Activated CD8-positive, alpha-beta memory T cell treated with anti-CD3 and anti-CD28 coated beads for 1 hour (primary cell): ENCODE results near the gene CCSER1.
"Not testable (repeated sequence)": the region's sequence is repeated elsewhere in the genome, so short reads cannot be mapped to it uniquely, and the experiment has no call there.

Experiments used
- DNase-seq, 2 donors: peaks; one replicate each; pipeline ENCODE4 v3.0.0-alpha.2; 2020; ENCODE audit warnings: low read depth in 1 of 2; ENCODE audit errors: extremely low read depth in 1 of 2

Gene CCSER1

DNA sequence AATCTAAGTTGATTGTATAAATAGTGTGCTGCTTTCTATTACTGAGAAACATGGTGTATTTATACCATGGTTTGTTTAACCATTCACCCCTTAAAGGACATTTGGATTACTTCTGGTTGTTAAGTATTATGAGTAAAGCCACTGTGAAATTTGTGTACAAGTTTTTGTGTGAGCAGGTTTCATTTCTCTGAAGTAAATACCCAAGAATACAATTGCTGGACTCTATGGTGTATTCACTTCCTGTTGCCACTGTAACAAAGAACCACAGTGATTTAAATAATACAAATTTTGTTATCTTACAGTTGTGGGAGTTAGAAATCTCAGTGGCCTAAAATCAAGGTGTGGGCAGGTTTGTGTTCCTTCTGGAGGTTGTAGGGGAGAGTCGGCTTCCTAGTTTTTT, 869.6 kb downstream of the CCSER1 start:
- DNase-seq, result no peak

DNA sequence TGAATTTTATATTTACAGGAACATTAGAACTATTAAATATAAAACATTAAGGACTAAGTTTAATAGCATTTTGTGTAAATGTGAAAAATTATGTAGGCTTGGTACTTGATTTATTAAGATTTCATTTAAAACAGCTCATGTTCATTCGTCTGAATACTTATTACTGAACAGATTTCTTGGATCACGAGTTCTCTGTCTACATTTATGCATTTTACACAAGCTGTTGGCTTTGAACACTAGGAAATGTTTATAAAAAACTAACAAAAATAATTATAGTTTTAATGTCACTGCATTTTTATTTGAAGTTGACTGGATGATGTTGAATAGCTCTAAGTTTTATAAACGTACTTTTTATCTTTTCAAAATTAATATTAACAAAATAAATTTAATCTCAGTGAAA, 888.7 kb downstream of the CCSER1 start:
- DNase-seq, result no peak

- no peak for DNase-seq
These were observed 892.3 kb downstream of the CCSER1 start for GRCh38 chr4:91019513-91019912.

DNA sequence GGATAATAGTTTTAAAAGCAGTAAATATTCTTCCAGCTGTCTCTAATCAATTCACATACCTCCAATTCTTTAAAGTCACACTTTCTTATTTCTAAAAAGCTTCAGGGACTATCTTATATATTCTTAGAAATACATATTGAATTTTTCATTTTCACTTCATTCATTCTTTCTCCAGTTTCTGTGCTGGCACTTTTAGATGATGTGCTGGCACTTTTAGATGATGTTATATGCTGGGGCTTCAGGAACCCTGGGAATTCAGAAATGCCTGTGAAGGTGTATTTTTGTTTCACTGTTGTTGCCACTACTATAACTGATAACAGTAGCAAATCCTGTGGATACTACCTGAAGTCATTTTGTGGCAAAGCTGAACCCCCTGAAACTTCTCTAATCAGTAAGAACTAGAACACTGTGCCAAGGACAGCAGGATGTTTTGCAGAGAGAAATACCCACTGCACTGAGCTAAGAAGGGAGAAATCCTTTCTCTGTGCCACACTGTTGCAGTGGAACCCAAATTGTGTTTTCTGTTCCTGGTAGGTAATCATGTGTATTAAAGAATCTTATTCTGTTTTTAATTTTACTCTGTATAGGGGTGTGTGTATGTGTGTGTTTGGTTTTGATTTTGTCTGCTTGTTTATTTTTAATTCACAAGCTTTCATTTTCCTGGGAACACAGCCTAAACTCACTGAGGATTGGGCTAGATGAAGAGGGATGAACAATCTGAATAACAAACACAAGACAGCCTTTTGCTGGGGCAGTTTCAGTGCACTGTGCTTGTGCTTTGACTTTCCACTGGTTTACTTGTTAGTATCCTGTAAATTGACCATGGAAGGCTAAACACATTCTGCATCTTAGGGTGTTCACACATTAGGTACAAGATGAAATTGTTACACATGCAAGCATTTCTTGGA, 898.3 kb downstream of the CCSER1 start:
- DNase-seq, result no peak

DNA sequence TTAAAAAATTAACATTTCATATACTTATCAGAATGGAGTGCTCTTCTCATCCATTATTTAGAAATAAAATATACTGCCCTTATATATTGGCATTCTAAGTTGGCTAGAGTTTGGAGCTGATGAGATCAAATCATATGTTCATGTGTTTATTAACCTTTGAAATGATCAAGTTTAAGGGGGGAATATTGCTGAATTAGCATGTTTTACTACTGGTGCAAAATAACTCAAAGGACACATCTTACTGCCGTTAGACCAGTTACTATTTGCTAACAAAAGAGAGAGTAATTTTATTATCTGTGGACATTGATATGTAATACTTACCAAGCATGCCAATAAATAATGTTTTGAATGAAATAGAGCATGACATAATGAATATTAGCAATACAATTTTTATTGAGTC, 901.0 kb downstream of the CCSER1 start:
- DNase-seq, result no peak

- DNase-seq, result no peak
These were observed 904.6 kb downstream of the CCSER1 start for GRCh38 chr4:91031761-91032160.

- no peak for DNase-seq
These were observed 905.7 kb downstream of the CCSER1 start for GRCh38 chr4:91032725-91033445.

GRCh38 chr4:91035276-91035675, 908.1 kb downstream of the CCSER1 start:
- no peak for DNase-seq

DNA sequence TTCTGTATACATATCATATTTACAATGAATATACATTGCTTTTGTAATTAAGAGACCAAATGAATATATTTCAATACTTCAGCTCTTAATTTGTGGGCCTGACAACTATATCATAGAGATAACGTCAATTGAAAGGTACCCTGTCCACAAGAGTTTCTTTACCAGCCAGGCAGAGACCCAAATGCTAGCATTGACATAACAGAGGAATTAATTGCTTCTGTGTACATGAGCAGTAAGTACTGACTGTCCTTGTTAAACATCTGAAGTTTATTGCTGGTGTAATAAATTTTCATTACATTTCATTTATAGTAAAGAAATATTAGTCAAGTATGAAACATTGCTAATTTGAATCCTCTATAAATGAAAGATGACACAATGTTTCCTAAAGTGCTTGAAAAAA, 910.8 kb downstream of the CCSER1 start:
- DNase-seq, result no peak

DNA sequence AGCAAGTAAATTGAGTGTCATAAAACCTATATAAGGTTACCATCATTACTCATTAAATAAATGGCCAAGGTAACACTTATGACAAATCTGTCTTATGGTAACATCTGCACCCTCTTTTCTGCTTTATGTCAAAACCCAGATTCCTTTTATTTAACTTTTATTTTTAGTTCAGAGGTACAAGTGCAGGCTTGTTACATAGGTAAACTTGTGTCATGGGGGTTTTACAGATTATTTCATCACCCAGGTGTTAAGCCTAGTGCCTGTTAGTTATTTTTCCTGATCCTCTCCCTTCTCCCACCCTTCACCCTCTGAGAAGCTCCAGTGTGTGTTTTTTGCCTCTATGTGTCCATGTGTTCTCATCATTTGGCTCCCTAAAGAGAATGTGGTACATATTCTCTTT, 930.7 kb downstream of the CCSER1 start:
- no peak for DNase-seq

DNA sequence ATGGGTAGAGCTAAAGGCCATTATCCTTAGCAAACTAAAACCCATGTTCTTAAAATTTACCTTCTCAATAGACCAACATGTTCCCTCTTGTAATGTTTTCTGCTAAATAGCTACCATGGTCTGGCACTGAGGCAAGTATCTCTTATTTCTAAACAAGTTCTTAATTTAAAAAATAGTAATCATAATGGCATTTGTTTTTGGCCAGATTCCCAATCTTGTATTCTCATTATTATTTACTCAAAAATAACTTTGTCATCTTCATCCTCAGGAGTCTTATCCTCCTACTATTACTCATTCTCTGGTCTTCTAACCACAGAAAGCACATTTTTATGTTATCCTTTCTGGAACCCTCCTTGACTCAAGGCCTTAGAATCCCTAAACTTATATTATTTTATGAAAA, 931.2 kb downstream of the CCSER1 start:
- no peak for DNase-seq

GRCh38 chr4:91064157-91064853, 937.1 kb downstream of the CCSER1 start:
- DNase-seq, result no peak

GRCh38 chr4:91065117-91065516, 937.9 kb downstream of the CCSER1 start:
- no peak for DNase-seq

GRCh38 chr4:91070736-91071135, 943.5 kb downstream of the CCSER1 start:
- DNase-seq, result no peak

- no peak for DNase-seq
These were observed 949.0 kb downstream of the CCSER1 start for GRCh38 chr4:91076147-91076546.

GRCh38 chr4:91085961-91086360, 958.8 kb downstream of the CCSER1 start:
- no peak for DNase-seq

DNA sequence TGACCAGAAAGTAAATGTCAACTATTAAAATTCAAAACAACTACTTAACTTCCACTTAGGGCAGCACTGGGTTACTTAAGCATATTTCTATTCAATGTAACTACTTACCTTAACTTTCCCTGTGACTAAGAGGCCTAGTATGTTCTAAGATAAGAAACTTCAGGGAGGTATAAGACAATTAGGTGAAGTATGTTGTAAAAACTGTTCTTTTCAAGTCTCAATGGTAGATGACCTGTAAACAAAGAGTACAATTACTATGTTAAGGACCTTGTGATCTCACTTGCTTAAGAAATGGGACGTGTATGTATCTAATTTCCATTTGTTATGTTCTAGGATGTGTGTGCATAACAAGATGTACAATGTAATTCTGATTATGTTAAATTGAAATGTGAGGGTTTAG, 960.5 kb downstream of the CCSER1 start:
- no peak for DNase-seq

DNA sequence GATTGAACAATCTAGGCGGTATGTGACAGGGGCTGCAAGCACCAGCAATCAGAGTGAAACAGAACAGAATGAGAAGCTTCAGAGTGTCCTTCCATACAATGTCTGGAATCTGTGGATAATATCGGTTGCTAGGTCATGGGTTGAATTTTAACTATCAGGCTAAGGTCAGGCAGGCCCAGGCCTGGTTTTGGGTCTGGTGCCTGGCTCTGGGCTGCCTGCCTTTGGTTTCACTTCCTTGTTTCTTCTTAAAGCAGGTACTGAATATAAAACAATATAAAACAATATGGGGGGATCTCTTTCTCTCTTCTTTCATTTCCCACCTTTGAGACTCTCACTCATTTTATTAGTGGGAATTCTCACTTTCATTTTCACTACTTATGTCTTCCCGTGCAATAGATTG, 962.0 kb downstream of the CCSER1 start:
- no peak for DNase-seq

DNA sequence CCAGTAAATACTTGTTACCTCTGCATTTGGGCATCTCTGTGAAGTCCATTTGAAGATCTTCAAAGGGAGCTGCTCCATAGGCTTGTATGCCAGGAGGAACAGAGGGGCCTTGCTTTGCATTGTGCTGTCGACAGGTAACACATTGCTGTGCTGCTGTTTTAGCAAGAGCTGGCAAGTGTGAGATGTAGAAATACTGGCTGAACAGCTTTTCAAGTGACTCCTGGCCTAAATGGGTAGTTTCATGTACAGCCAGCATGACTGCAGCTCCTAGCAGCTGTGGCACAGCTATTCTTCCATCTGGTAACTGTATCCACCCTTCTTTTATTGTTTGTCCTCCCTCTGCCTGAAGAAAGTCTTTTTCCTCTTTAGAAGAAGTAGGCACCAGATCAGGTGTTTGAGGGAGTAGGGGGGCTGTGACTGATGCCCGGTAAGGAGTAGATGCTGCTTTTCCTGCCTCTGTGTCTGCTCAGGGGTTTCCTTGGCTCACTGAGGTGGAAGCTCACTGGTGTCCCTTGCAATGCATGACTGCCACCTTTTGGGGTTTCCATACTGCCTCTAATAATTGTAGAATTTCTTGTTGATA, 965.3 kb downstream of the CCSER1 start:
- no peak for DNase-seq

DNA sequence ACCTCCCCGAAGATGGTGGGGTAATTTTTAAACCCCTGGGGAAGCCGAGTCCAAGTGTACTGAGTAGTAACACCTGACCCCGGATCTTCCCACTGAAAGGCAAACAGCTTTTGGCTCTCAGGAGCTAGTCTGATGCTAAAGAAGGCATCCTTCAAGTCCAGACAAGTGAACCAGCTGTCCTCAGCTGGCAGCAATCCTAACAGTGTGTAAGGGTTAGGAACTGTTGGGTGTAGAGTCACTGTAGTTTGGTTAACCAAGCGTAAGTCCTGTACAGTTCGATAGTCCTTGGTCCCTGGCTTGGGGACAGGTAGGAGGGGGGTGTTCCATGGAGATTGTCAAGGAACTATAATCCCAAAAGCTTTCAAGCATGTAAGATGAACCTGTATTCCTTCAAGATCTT, 967.0 kb downstream of the CCSER1 start:
- DNase-seq, result not testable (repeated sequence)

DNA sequence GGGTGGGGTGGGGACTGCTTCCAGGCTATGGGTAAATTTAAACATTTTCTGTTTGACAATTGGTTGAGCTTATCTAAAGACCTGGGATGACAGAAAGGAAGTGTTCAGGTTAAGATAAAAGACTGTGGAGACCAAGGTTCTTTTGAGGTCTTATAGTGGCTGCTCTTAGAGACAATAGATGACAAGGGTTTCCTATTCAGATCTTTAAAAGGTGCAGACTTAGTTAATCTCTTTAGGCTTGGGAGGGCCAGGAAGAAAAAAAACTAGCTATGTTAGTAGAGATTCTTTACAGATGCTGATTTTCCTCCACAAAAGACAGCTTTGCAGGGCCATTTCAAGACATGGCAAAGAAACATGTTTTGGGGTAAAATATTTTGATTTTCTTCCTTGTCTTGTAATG, 972.5 kb downstream of the CCSER1 start:
- no peak for DNase-seq
